IPS-18c (cell line): ENCODE measurements around the gene SETX.

Source experiments
- H3K4me3 ChIP-seq: 2 replicates; pipeline ENCODE4 v1.7.0; 2013; ENCODE audit warnings: low read depth, mild to moderate bottlenecking, low read length, moderate library complexity; ENCODE audit not compliant: insufficient read depth
- H3K9me3 ChIP-seq: one replicate; pipeline ENCODE4 v1.6.1; 2013; ENCODE audit warnings: mild to moderate bottlenecking, low read length, moderate library complexity; ENCODE audit not compliant: control insufficient read depth, insufficient read depth

The SETX gene

GRCh38 chr9:132249690-132250089, 105.1 kb downstream of the SETX start:
- no peak overlapping the region for H3K4me3 ChIP-seq
- peaks cover 7% of the 10 kb centered on the region for H3K9me3 ChIP-seq

GRCh38 chr9:132249123-132249522, 105.7 kb downstream of the SETX start:
- H3K9me3 ChIP-seq: peaks cover 7% of the 10 kb centered on the region
- H3K4me3 ChIP-seq: no peak overlapping the region

GRCh38 chr9:132247942-132248341, 106.8 kb downstream of the SETX start:
- Histone ChIP-seq H3K4me3 (no peak overlapping the region), H3K9me3 (peaks cover 7% of the 10 kb centered on the region)

GRCh38 chr9:132245465-132245864, 109.3 kb downstream of the SETX start:
- Histone ChIP-seq H3K4me3 (no peak overlapping the region), H3K9me3 (no peaks in the 10 kb centered on the region)

- H3K4me3 ChIP-seq: no peak overlapping the region
- H3K9me3 ChIP-seq: no peaks in the 10 kb centered on the region
Observed at GRCh38 chr9:132244582-132245455, 110.0 kb downstream of the SETX start.

GRCh38 chr9:132243156-132244074, 111.4 kb downstream of the SETX start:
- no peaks in the 10 kb centered on the region for H3K9me3 ChIP-seq
- no peak overlapping the region for H3K4me3 ChIP-seq

GRCh38 chr9:132242621-132243155, 112.1 kb downstream of the SETX start:
- no peaks in the 10 kb centered on the region for H3K9me3 ChIP-seq
- peak overlapping the region; percentile 64 for H3K4me3 ChIP-seq

- peak overlapping the region; percentile 64 for H3K4me3 ChIP-seq
- no peaks in the 10 kb centered on the region for H3K9me3 ChIP-seq
Observed at GRCh38 chr9:132241840-132242620, 112.8 kb downstream of the SETX start.

- Histone ChIP-seq H3K4me3 (peak overlapping the region; percentile 64), H3K9me3 (no peaks in the 10 kb centered on the region)
Observed at GRCh38 chr9:132241483-132241839, 113.3 kb downstream of the SETX start.

- H3K4me3 ChIP-seq: peak overlapping the region; percentile 64
- H3K9me3 ChIP-seq: no peaks in the 10 kb centered on the region
Observed at GRCh38 chr9:132240841-132241482, 113.8 kb downstream of the SETX start.

GRCh38 chr9:132239999-132240840, 114.6 kb downstream of the SETX start:
- Histone ChIP-seq H3K9me3 (no peaks in the 10 kb centered on the region), H3K4me3 (peak overlapping the region; percentile 64)

GRCh38 chr9:132239518-132239917, 115.3 kb downstream of the SETX start:
- Histone ChIP-seq H3K9me3 (no peaks in the 10 kb centered on the region), H3K4me3 (no peak overlapping the region)

- Histone ChIP-seq H3K4me3 (no peak overlapping the region), H3K9me3 (no peaks in the 10 kb centered on the region)
Observed at GRCh38 chr9:132238992-132239391, 115.8 kb downstream of the SETX start.

GRCh38 chr9:132238026-132238972, 116.5 kb downstream of the SETX start:
- no peak overlapping the region for H3K4me3 ChIP-seq

GRCh38 chr9:132237481-132237880, 117.3 kb downstream of the SETX start:
- Histone ChIP-seq H3K9me3 (no peaks in the 10 kb centered on the region), H3K4me3 (no peak overlapping the region)

More at GRCh38 chr9:132238026-132238972, 116.5 kb downstream of the SETX start:
- H3K9me3 ChIP-seq: no peaks in the 10 kb centered on the region
